HG03135 (cell line): ENCODE results near the gene NRAP.

Source experiments
- ATAC-seq: cut with Tn5 transposase; IDR thresholded peaks from one replicate; pipeline ENCODE4 v1.9.1; 2021; ENCODE audit warnings: mild to moderate bottlenecking, moderate library complexity; ENCODE audit not compliant: unreplicated experiment

The NRAP gene

GRCh38 chr10:113540845-113541548 lies 122.8 kb downstream of the NRAP start:
- ATAC-seq: no peak

GRCh38 chr10:113539789-113540188 lies 124.1 kb downstream of the NRAP start:
- ATAC-seq: no peak
